Measurements from ENCODE around the gene PPP2R2C.

GRCh38 chr4:6476893-6477292, 4.5 kb upstream of the PPP2R2C start:
- TF ChIP-seq CTCF (IDR thresholded peaks at IDR 0.05) (no peak), POLR2AphosphoS5 (IDR thresholded peaks at IDR 0.05; ENCODE audit: low read depth, low read length) (no peak)
- TF ChIP-seq, protein P1, sequence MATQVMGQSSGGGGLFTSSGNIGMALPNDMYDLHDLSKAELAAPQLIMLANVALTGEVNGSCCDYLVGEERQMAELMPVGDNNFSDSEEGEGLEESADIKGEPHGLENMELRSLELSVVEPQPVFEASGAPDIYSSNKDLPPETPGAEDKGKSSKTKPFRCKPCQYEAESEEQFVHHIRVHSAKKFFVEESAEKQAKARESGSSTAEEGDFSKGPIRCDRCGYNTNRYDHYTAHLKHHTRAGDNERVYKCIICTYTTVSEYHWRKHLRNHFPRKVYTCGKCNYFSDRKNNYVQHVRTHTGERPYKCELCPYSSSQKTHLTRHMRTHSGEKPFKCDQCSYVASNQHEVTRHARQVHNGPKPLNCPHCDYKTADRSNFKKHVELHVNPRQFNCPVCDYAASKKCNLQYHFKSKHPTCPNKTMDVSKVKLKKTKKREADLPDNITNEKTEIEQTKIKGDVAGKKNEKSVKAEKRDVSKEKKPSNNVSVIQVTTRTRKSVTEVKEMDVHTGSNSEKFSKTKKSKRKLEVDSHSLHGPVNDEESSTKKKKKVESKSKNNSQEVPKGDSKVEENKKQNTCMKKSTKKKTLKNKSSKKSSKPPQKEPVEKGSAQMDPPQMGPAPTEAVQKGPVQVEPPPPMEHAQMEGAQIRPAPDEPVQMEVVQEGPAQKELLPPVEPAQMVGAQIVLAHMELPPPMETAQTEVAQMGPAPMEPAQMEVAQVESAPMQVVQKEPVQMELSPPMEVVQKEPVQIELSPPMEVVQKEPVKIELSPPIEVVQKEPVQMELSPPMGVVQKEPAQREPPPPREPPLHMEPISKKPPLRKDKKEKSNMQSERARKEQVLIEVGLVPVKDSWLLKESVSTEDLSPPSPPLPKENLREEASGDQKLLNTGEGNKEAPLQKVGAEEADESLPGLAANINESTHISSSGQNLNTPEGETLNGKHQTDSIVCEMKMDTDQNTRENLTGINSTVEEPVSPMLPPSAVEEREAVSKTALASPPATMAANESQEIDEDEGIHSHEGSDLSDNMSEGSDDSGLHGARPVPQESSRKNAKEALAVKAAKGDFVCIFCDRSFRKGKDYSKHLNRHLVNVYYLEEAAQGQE (IDR thresholded peaks at IDR 0.05; ENCODE audit: insufficient read depth in 1 of 2, low read depth in 2 of 2, low read length in 1 of 2), result no peak
